HG02885 (cell line): Measurements from ENCODE around the gene ZSCAN12.

Experiments used
- ATAC-seq: cut with Tn5 transposase; IDR thresholded peaks from one replicate; pipeline ENCODE4 v1.9.1; 2021; ENCODE audit warnings: mild to moderate bottlenecking; ENCODE audit not compliant: unreplicated experiment, poor library complexity

Gene ZSCAN12

DNA sequence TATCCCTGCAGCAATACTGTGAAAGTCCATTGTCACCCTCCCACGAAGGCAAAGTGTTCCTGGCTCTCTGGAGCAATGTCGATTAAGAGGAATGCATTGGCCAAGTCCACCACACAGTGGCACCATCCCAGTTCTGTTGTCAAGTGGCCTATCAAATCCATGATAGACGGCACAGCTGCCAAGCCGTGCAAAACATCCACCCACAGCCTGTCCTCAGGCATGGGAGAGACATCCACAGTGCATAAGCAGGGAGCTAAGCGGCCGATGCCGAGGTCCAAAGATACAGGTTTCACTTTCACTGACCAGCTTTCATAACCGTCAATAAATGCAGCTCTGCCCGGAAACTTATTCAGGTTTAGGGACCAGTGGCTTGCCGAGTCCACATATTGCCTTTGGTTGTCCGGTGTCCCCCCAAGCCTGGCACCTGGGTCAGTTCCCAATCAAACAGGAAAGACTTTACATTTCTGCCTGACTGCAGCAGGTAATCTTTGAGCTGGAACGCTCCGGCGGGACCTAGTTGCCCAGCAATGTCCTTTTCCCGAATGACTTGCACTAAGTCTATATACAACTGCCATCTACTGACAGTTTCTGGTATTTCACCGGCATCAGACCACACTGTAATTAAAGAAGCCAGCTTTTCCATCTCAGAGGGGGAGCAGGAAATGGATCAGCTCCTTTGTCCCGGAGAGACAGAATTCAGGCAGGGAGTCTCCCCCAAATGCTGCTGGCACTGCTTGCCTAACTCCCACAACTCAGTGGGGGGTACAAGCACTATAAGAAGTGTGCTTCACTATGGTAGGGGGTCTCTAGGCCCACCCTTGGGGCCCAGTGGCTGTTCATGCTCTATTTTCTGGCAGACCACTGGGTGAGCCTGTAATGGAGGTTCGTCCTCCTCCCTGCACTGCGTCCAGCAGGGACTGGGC is 43.5 kb downstream of the ZSCAN12 start:
- peak; percentile 81 for ATAC-seq

DNA sequence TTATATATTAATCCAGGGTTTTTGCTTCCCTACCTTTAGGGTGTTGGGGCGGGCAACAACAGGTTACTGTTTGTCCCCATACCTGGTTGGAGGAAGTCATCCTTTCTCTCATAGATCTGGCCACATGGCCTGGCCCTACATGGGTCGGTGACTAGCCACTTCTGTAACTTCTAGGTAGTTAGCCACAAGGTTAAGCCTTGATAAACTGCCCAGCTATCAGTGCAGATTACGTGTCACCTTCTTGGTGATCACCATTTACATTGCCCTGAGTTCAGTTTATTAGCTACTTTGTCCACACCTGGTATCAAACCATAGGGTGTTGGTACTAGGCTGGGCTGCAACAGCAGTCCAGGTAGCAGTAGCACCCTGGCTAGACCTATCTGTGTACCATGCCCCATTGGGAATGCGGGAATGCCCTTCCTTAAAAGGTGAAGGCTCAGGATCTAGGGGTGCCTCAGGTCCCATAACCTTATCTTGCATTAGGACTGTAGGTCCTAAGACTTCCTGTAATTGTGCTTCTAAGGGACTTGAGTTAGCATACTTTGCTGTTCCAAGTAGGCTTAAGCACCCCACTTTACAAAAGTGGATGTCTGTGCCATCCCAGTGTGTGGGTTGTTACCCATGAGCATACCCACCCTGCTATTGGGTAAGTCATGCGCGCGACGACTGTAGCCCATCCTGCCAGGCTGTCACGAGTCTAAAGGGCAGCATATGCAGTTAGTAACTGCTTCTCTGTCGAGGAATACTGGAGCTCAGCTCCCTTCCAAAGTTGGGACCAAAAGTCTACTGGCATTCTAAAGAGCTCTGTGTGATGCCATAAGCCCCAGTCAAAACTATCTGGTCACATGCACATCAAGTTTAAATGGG is 44.6 kb downstream of the ZSCAN12 start:
- no peak for ATAC-seq

DNA sequence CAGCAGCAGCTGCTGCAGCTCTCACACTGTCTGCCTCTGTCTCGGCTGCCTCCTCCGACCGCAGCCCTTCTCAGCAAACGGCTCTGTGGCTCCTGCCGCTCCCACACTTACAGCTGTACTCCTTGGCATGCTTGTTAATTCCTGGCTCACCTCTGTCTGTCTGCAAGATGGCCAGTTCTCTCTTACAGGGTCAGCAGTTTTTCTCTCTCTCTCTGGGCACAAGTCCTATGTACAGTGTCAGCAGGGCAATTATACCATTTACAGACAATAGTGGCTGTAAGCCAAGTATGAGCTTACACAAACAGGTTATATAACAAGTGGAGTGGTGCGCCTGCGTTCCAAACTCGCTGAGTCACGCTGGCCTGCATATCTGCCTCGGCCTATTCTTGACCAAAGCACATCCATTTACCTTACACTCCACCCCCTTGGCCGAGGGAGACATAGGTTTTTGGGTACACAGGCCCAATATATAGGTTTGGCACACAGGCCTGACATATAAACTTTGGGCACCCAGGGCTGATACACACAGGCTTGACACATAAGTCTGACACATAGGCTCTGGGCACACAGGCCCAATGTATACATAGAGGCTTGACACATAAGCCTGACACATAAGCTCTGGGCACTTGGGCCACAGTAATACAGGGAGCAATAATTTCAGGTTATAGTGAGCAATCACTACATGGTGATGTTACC is 45.4 kb downstream of the ZSCAN12 start:
- ATAC-seq: no peak

DNA sequence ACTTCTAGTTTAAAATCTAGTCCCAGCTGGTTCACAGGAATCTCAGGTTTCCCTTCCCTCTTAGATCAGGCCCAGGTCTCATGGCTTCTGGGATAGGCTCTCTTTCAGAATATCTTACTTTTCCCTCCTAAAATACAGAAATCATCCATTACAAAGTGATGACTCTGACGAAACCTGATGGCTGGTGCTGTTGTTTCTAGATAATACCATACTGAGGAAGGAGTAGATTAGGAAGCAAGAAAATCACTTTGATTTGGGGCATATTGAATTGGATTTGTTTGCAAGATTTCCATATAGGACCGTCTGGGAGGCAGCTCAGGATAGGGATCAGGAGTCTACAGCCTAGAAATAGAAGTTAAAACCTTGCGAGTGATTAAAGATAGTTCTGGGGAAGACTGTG is 46.2 kb downstream of the ZSCAN12 start:
- no peak for ATAC-seq

DNA sequence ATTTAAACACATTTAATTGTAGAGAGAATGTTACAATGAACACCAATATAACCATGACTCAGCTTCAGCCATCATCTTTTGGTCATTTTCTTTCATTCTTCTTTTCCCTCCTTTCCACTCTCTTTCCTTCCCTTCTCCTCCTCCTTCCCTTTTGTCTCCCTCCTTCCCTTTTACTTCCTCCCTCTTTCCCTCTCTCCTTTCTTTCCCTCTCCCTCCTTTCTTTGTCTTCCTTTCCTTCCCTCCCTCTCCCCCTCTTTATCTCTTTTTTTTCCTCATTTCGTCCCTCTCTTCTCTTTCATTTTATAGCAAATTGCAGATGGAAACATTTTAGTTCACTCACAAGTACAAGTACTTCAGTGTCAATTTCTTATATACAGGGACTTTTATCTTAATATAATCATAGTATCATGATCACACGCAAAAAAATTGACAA is 48.0 kb downstream of the ZSCAN12 start:
- no peak for ATAC-seq

DNA sequence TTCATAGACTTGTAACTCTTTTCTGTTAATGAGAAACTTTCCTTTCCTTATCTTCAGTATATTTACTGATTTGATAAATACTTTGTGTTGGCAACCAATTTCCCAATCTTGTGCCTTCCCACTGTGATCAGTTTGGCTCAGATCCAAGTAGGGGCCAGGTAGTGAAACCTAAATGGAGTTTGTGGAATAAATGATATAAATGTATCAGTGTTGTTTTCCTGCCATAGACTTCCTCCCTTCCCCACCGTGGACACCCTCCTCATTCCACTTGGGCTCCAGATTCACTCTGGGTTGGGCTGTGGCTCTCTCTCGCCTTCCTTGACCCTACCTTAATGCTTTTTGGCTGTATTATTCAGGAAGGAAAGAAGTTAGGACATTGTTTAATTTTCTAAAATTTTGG is 48.5 kb downstream of the ZSCAN12 start:
- ATAC-seq: no peak

DNA sequence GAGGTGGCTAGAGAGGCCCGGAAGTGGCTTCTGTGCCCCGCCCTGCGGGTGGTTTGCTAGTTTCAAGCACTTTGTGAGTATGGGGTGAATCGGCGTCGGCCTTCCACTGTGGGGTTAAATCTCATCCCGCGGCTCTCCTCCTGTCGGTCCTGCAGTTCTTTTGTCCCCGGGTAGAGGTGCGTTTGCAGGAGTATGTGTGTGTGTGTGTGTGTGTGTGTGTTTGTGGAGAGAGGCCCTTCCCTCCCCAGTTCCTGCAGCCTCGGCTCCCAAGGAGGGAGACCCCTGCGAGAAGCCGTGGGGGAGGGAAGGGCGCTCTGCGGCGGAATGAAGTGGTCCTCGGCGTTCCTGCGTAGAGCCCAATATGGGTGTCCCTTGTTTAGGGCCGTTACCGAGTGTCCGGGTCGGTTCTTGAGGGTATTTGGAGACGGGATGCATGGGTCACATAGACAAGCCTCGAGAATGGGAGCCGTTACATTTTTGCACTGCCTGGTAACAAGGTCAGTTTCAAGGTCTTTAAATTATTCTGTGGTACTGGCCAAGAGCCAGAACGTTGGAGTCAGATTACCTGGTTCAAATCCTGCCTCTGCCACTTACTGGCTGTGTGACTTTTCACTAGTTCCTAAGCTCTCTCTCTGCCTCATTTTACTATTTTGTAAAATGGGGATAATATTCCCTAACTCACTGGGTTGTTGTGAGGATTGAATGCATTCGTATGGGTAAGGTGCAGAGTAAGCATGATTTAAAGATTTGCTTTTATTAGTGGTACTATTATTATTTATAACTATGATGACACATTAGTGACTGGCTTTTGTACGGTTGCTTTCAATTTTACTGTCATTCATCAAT is 49.4 kb downstream of the ZSCAN12 start, which contains the start of gene ZKSCAN3:
Gene ZKSCAN3 (plus strand): TSS at position 56 of the 846 bp plus-strand sequence. CDS start 9,640 bp downstream, outside the sequence.
- peak; percentile 99 for ATAC-seq

DNA sequence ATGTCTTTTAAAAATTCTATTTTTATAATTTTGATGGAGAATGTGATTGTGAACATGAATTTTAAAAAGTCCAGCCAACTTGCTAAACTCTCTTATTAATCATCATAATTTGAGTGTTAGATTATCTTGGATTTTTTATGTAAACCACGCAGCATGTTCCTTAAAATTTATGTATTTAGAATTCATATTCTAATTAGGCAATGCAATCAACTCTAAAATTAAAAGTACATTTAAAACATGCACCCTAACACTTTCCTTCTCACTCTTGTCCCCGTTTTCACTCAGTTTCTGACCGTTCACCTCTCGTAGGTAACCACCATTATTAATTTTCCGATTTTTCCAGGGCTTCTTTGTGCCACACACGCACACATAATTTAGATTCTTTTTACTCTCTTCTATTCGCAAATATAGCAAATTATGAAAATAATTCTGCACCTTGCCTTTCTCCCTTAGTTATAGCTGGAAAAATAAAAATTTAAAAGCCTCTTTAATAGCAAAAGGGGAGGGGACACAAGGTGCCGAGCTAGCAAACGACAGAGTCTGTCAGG is 50.1 kb downstream of the ZSCAN12 start:
- ATAC-seq: peak; percentile 20

DNA sequence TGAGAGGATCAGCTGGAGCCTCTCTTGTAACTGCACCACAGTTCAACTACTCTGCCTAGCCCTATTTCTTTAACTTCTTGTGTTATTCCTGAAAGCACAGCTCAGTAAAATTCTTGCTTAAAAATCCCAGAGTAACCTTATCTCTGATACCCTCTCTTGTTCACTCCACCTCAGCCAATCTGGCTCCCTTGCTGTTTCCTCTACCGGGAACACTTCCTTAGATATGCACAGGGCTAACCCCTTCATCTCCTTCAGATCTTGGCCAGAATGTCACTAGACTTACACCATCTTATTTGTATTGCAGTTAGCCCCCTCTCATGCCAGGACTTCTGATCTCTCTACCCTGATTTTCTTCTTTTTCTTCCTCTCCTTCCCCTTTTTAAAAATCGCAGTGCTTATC is 52.4 kb downstream of the ZSCAN12 start:
- no peak for ATAC-seq

DNA sequence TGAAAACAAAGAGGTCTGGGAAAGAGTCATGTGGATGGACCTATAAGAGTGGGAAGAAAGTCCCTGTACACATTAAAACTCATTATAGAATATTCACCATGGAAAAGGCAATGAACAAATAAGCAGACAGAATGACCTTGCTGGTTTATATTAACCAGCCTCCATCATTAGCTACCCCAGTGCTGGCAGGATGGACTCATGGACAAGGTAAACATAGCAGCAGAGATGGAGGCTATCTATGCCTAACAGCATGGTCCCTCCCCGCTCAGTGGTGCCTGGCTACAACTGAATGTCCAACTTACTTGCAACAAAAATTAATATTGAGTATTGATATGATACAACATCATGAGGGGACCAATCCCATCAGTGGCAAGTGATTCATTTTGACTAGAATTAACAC is 54.3 kb downstream of the ZSCAN12 start:
- ATAC-seq: no peak

DNA sequence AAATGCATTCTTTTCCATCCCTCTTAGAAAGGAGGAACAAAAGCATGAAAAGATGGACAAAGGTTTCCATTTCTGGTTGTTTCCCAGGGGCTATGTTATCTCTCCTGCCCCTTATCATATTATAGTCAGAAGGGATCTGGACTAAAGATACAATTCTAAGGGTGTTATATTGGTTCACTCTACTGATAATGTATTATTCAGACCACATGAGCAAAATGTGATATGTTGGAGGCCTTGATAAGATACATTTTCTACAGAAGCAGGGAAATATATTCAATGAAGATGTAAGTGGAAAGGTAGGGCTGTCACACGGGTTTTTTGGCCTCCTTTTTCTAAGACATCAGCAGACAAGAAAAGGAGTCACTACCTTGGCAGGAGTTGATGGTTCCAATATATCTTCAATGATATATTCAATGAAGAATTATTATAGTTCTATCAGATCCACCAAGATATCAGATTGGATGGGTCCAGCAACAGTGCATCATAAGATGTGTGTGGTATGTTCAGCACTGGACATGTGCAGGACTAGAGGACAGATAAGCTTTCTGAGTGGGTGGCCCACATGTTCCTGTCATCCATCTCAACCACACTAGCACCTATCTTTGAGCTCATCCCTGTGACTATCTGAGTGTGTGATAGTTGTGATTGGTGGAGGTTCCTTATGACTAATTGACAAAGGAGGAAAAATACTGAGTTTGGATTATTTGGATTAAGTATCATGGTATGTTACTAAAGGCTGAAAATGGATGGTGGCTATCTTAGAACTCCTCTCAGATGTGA is 55.5 kb downstream of the ZSCAN12 start:
- no peak for ATAC-seq

DNA sequence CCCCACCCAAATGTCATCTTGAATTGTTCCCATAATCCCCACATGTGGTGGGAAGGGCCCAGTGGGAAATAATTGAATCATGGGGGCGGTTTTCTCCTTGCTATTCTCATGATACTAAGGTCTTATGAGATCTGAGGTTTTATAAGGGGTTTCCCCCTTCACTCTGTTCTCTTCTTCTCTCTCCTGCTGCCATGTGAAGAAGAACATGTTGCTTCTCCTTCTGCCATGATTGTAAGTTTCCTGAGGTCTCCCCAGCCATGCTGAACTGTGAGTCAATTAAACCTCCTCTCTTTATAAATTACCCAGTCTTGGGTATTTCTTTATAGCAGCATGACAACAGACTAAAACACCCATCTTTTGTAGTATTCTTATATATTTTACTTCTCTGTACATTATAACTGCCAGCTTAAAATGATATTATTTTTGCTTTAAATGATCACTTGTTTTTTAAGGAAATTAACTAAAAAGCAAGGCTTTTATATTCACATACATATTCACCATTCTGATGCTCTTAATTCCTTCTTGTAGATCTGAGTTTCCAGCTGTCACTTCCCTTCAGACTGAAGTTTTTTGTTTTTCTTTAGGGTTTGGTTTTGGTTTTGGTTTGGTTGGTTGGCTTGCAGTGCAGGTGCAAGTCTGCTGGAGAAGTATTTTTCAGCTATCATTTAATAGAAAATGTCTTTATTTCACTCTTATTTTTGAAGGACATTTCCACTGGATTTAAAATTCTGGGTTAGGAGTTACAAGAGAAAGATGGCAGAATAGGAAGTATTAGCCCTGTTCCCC is 59.0 kb downstream of the ZSCAN12 start:
- no peak for ATAC-seq

DNA sequence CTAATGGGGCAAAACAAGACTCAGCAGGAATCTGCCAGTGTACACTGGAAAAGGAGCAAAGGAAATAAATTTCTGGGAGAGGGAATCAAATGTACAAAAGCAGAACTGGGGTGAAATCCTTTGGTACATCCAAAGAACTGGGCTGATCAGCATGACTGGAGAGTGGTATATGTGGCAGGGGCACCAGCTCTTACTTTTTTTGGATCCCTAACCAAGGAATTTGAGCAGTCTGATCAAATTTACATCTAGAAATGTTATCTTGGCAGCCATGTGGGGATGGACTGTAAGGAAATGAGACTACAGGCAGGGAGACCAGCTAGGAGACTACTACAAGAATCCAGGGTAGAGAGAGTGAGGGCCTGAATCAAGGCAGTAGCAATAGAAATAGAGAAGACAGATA is 62.4 kb downstream of the ZSCAN12 start:
- ATAC-seq: no peak

DNA sequence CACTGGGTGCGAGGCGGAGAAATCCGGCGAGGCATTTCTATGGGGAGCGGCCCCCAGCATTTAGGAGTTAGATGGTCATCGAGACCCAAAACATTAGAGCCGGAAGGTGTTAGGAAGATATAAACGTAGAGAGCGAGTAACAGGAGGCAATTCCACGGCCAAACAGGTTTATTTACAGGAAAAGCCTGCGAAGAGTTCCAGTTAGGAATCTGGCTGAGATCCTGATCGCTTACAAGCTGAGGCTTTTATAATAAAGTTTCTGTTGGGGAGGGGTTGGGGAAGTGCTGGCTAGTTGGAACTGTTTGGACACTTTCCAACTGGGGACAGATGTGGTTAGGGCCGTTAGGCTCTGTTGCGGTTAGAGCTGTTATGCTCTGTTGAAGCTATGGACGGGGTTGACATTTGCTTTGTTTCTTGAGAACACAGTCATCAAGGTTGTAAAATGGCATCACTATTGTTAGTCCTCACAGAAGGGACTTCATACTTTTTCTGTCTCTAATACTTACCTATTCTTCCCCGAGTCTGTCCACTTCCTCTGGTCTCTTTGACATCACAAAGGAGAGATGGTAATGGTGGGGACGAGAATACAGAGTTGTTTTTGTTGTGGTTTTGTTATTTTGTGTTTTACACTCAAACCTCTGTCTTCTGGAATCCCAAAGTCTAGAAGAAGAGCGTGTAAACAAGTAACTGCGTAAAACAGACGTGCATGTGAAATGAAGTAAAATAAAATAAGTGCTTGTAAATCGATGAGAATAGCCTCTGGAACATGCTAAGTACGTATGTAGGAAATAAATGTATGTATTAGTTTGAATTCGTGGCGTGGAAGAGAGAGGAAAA is 63.0 kb downstream of the ZSCAN12 start:
- peak; percentile 48 for ATAC-seq

DNA sequence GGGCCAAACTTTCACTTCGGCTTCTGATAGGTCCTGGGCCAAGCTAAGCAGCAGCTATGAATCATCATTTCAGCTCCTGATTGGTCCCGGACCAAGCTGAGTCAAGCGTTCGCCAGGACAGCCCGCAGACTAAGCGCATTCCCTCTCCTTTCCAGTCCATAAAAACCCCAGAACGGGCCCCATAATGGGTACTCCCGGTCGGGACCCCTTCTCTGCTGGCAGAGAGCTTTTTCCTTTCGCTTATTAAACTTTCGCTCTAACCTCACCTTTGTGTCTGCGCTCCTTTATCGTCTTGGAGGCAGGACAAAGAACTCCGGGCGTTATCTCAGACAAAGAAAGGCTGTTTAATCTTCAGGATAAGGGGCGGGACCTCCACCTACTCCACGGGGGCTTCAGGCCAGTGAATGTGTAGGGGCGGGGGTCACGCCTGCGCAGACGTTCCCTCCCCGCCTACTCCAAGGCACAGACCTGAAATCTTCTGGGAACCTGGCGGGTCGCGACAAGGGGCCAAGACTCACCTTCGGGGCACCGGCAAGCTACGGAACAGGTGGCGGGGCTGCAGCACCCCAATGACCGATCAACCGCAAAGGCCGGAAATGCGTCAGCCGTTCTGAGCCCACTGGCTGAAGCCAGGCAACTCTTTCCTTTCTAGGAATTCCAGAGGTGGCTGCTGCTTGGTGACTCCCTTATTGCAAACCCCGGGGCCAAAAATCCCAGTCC is 63.8 kb downstream of the ZSCAN12 start, which contains the start of gene ZSCAN31:
Gene ZSCAN31 (minus strand): TSS at position 585 of the 720 bp plus-strand sequence. CDS start 6,465 bp downstream, outside the sequence.
- peak; percentile 89 for ATAC-seq

DNA sequence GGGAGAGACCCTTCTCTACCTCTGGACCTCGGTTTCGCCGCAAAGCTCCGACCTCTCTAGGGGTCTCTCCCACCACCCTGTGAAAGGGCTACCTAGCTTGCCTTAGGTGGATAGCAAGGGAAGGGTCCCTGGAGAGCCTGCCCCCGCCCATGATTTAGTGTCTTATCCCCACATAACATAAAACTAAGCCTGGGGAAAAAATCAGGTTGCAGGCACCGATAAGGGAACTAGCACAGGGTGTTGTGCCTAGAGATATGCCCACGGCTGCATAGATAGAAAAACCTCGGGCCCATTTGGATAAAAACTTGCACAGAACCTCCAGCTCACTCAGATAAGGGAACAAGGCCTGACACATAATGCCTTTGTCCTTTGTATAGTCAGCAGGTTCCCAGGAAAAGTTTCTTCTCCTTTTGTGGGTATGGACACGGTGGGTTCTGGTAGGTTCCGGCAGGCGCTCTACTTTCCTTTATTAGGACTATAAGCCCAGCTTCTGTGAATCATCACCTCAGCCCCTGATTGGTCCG is 64.4 kb downstream of the ZSCAN12 start:
- ATAC-seq: no peak
